Measurements from ENCODE around the gene HECW1.

The HECW1 gene

DNA sequence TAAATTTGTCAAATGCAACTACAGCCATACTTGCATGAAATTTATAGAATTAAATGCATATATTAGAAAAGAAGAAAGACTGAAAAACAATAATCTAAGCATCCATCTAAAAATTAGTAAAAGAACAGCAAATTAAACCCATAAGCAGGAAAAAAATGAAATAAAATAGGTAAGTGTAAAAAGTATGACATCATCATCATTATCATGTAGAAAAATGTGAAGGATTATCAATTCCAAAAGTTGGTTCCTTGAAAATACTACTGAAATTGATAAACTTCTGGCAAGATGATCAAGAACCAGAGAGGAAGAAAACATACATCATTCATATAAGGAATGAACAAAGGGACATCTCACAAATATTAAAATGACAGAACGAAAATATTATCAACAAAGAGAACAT, 19.6 kb upstream of the HECW1 start:
- no peak overlapping the region for H2AFZ ChIP-seq (ENCODE audit: low read length)
- H3K9me3 ChIP-seq (ENCODE audit: insufficient read depth, low read depth, low read length) = no peaks in the 10 kb centered on the region
- no peak for TF ChIP-seq EZH2phosphoT487 (IDR thresholded peaks at IDR 0.05; ENCODE audit: borderline replicate concordance)
- TF ChIP-seq, protein P1, sequence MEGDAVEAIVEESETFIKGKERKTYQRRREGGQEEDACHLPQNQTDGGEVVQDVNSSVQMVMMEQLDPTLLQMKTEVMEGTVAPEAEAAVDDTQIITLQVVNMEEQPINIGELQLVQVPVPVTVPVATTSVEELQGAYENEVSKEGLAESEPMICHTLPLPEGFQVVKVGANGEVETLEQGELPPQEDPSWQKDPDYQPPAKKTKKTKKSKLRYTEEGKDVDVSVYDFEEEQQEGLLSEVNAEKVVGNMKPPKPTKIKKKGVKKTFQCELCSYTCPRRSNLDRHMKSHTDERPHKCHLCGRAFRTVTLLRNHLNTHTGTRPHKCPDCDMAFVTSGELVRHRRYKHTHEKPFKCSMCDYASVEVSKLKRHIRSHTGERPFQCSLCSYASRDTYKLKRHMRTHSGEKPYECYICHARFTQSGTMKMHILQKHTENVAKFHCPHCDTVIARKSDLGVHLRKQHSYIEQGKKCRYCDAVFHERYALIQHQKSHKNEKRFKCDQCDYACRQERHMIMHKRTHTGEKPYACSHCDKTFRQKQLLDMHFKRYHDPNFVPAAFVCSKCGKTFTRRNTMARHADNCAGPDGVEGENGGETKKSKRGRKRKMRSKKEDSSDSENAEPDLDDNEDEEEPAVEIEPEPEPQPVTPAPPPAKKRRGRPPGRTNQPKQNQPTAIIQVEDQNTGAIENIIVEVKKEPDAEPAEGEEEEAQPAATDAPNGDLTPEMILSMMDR (conservative IDR thresholded peaks at IDR 0.05; ENCODE audit: low read length) = no peak
- H3K79me2 ChIP-seq (ENCODE audit: insufficient read depth, low read length) = no peaks in the 10 kb centered on the region
- H3K4me1 ChIP-seq (ENCODE audit: insufficient read depth, low read length, poor library complexity, severe bottlenecking) = no peaks in the 10 kb centered on the region
- no peaks in the 10 kb centered on the region for H3K36me3 ChIP-seq (ENCODE audit: insufficient read depth, low read length)
- H3K9me2 ChIP-seq (replicated peaks; ENCODE audit: low read depth, low read length) = no peaks in the 10 kb centered on the region
- no peak overlapping the region for H3K9ac ChIP-seq (ENCODE audit: low read depth, low read length, poor library complexity, severe bottlenecking)
- H3K27me3 ChIP-seq (ENCODE audit: insufficient read depth, low read length, poor library complexity, severe bottlenecking) = no peaks in the 10 kb centered on the region
- H3F3A ChIP-seq (ENCODE audit: low read depth) = no peaks in the 10 kb centered on the region
- no peak overlapping the region for H3K4me3 ChIP-seq (ENCODE audit: low read length, poor library complexity, severe bottlenecking)
- no peaks in the 10 kb centered on the region for H4K20me1 ChIP-seq (ENCODE audit: insufficient read depth, low read length, poor library complexity, severe bottlenecking)
- H3K4me2 ChIP-seq (ENCODE audit: low read depth, low read length, poor library complexity, severe bottlenecking) = no peak overlapping the region

DNA sequence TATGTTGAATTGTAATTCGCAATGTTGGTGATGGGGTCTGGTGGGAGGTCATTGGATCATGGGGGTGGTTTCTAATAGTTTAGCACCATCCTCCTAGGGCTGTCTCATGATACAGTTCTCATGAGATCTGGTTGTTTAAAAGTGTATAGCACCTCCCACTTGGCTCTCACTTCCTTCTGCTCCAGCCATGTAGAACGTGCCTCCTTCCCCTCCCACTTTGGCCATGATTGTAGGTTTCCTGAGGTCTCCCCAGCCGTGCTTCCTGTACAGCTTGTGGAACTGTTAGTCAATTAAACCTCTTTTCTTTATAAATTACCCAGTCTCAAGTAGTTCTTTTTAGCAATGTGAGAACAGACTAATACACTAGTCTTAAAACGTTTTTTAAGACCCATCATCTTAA, 15.6 kb upstream of the HECW1 start:
- H3K4me2 ChIP-seq (ENCODE audit: low read depth, low read length, poor library complexity, severe bottlenecking) = no peak overlapping the region
- no peaks in the 10 kb centered on the region for H3K4me1 ChIP-seq (ENCODE audit: insufficient read depth, low read length, poor library complexity, severe bottlenecking)
- no peaks in the 10 kb centered on the region for H3K27me3 ChIP-seq (ENCODE audit: insufficient read depth, low read length, poor library complexity, severe bottlenecking)
- no peak overlapping the region for H3K4me3 ChIP-seq (ENCODE audit: low read length, poor library complexity, severe bottlenecking)
- no peaks in the 10 kb centered on the region for H3K36me3 ChIP-seq (ENCODE audit: insufficient read depth, low read length)
- H3K9me3 ChIP-seq (ENCODE audit: insufficient read depth, low read depth, low read length) = no peaks in the 10 kb centered on the region
- H4K20me1 ChIP-seq (ENCODE audit: insufficient read depth, low read length, poor library complexity, severe bottlenecking) = no peaks in the 10 kb centered on the region
- TF ChIP-seq EZH2phosphoT487 (IDR thresholded peaks at IDR 0.05; ENCODE audit: borderline replicate concordance) = no peak
- TF ChIP-seq, protein P1 (conservative IDR thresholded peaks at IDR 0.05; ENCODE audit: low read length) = no peak
- H3F3A ChIP-seq (ENCODE audit: low read depth) = no peaks in the 10 kb centered on the region
- H2AFZ ChIP-seq (ENCODE audit: low read length) = no peak overlapping the region
- no peaks in the 10 kb centered on the region for H3K9me2 ChIP-seq (replicated peaks; ENCODE audit: low read depth, low read length)
- no peaks in the 10 kb centered on the region for H3K79me2 ChIP-seq (ENCODE audit: insufficient read depth, low read length)
- no peak overlapping the region for H3K9ac ChIP-seq (ENCODE audit: low read depth, low read length, poor library complexity, severe bottlenecking)

DNA sequence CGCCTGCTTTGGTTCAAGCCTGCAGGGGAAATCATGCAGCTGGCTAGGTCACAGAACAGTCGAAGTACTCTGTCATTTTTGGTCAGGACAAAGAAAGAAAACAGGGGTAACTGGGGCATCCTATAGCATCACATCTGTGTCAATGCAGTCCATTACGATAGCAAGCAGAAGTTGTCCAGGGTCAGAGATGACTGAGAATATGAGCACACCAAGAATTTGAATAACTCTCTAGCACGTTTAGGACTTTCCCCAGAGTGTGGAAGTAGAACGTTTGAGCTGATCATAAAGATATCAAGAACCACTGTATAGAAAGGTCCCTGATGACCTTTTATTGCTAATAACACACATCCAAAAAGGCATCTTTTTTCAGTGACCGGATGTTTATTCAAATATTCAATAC, 12.7 kb upstream of the HECW1 start:
- H3K9ac ChIP-seq (ENCODE audit: low read depth, low read length, poor library complexity, severe bottlenecking) = no peak overlapping the region
- no peaks in the 10 kb centered on the region for H3K36me3 ChIP-seq (ENCODE audit: insufficient read depth, low read length)
- H3K9me2 ChIP-seq (replicated peaks; ENCODE audit: low read depth, low read length) = no peaks in the 10 kb centered on the region
- no peak overlapping the region for H3K4me2 ChIP-seq (ENCODE audit: low read depth, low read length, poor library complexity, severe bottlenecking)
- no peaks in the 10 kb centered on the region for H3K79me2 ChIP-seq (ENCODE audit: insufficient read depth, low read length)
- H3K4me3 ChIP-seq (ENCODE audit: low read length, poor library complexity, severe bottlenecking) = no peak overlapping the region
- no peaks in the 10 kb centered on the region for H3F3A ChIP-seq (ENCODE audit: low read depth)
- no peaks in the 10 kb centered on the region for H3K4me1 ChIP-seq (ENCODE audit: insufficient read depth, low read length, poor library complexity, severe bottlenecking)
- no peak overlapping the region for H2AFZ ChIP-seq (ENCODE audit: low read length)
- H3K27me3 ChIP-seq (ENCODE audit: insufficient read depth, low read length, poor library complexity, severe bottlenecking) = no peaks in the 10 kb centered on the region
- no peaks in the 10 kb centered on the region for H3K9me3 ChIP-seq (ENCODE audit: insufficient read depth, low read depth, low read length)
- H4K20me1 ChIP-seq (ENCODE audit: insufficient read depth, low read length, poor library complexity, severe bottlenecking) = no peaks in the 10 kb centered on the region
- no peak for TF ChIP-seq EZH2phosphoT487 (IDR thresholded peaks at IDR 0.05; ENCODE audit: borderline replicate concordance)
- TF ChIP-seq, protein P1 (conservative IDR thresholded peaks at IDR 0.05; ENCODE audit: low read length) = no peak
